Measurements from ENCODE around the gene LST1.

The LST1 gene

GRCh38 chr6:31559958-31560696, 25.9 kb upstream of the LST1 start:
- peak; percentile 60 for DNase-seq (ENCODE audit: low spot score)

DNA sequence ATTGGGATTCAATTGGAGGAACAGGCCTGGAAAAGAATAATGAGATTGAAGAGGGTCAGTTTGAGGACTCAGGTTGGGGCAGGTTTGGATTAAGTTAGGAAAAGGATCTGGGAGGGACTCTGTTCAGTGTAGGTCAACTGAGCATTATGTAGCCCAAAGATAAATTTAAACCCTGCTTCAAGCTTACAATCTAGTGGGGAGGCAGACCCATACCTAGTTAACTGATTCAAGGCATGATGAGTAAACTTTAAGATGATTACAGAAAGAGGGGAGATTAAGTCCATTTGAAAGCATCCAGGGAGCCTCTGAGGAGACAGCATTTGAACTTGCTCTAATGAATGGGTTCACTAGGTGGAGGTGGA, 25.4 kb upstream of the LST1 start:
- DNase-seq (ENCODE audit: low spot score): no peak

- DNase-seq (ENCODE audit: low spot score): peak; percentile 41
Measured at GRCh38 chr6:31567531-31568370, 18.3 kb upstream of the LST1 start.

GRCh38 chr6:31568537-31568961, 17.5 kb upstream of the LST1 start:
- peak; percentile 73 for DNase-seq (ENCODE audit: low spot score)

DNA sequence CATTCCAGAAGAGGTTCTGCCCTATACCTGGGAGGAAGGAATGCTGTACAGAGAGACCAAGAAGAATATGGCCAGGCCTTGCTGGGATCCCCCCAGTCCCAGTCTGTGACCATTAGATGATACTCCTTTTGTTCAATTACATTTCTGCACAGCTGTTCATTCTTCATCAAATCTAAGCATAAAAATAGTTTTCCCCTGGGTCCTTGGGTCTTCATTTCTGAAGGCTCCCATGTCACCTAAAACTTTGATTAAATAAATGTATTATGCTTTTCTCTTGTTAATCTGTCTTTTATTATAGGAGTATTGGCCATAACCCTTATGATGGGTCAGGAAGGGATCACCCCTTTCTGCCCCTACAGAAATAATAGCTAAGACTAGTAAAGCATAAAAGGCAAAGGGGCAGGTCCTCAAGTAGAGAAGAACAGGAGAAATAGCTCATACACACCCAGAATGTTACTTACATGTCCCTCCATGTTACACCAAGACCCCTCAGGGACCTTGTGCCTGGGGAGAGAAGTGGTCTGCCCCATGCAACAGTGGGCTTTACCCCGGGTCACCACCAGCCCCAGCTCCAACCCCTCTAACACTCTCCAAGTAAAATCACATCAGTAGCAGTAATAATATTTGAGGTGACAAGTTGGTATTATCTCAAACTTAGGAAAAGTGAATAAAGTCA, 16.1 kb upstream of the LST1 start:
- no peak for DNase-seq (ENCODE audit: low spot score)

GRCh38 chr6:31572041-31572911, 13.8 kb upstream of the LST1 start, which contains the start of gene LTA:
Gene LTA (plus strand): TSS chr6:31572289. CDS start chr6:31572743, 454 bp downstream.
- peak; percentile 74 for DNase-seq (ENCODE audit: low spot score)

- no peak for DNase-seq (ENCODE audit: low spot score)
Measured at GRCh38 chr6:31573239-31574105, 12.6 kb upstream of the LST1 start.

GRCh38 chr6:31574106-31575061, 11.7 kb upstream of the LST1 start:
- DNase-seq (ENCODE audit: low spot score): no peak

- DNase-seq (ENCODE audit: low spot score): peak; percentile 85
Measured at GRCh38 chr6:31575335-31575901, 10.7 kb upstream of the LST1 start, which contains the start of gene TNF. Gene TNF (plus strand): TSS chr6:31575565. CDS start chr6:31575742, 177 bp downstream.

DNA sequence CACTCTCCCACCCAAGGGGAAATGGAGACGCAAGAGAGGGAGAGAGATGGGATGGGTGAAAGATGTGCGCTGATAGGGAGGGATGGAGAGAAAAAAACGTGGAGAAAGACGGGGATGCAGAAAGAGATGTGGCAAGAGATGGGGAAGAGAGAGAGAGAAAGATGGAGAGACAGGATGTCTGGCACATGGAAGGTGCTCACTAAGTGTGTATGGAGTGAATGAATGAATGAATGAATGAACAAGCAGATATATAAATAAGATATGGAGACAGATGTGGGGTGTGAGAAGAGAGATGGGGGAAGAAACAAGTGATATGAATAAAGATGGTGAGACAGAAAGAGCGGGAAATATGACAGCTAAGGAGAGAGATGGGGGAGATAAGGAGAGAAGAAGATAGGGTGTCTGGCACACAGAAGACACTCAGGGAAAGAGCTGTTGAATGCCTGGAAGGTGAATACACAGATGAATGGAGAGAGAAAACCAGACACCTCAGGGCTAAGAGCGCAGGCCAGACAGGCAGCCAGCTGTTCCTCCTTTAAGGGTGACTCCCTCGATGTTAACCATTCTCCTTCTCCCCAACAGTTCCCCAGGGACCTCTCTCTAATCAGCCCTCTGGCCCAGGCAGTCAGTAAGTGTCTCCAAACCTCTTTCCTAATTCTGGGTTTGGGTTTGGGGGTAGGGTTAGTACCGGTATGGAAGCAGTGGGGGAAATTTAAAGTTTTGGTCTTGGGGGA, 10.0 kb upstream of the LST1 start:
- no peak for DNase-seq (ENCODE audit: low spot score)

DNA sequence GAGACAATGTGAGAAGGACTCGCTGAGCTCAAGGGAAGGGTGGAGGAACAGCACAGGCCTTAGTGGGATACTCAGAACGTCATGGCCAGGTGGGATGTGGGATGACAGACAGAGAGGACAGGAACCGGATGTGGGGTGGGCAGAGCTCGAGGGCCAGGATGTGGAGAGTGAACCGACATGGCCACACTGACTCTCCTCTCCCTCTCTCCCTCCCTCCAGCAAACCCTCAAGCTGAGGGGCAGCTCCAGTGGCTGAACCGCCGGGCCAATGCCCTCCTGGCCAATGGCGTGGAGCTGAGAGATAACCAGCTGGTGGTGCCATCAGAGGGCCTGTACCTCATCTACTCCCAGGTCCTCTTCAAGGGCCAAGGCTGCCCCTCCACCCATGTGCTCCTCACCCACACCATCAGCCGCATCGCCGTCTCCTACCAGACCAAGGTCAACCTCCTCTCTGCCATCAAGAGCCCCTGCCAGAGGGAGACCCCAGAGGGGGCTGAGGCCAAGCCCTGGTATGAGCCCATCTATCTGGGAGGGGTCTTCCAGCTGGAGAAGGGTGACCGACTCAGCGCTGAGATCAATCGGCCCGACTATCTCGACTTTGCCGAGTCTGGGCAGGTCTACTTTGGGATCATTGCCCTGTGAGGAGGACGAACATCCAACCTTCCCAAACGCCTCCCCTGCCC, 9.0 kb upstream of the LST1 start:
- DNase-seq (ENCODE audit: low spot score): peak; percentile 59

DNA sequence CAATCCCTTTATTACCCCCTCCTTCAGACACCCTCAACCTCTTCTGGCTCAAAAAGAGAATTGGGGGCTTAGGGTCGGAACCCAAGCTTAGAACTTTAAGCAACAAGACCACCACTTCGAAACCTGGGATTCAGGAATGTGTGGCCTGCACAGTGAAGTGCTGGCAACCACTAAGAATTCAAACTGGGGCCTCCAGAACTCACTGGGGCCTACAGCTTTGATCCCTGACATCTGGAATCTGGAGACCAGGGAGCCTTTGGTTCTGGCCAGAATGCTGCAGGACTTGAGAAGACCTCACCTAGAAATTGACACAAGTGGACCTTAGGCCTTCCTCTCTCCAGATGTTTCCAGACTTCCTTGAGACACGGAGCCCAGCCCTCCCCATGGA, 8.5 kb upstream of the LST1 start:
- no peak for DNase-seq (ENCODE audit: low spot score)

DNA sequence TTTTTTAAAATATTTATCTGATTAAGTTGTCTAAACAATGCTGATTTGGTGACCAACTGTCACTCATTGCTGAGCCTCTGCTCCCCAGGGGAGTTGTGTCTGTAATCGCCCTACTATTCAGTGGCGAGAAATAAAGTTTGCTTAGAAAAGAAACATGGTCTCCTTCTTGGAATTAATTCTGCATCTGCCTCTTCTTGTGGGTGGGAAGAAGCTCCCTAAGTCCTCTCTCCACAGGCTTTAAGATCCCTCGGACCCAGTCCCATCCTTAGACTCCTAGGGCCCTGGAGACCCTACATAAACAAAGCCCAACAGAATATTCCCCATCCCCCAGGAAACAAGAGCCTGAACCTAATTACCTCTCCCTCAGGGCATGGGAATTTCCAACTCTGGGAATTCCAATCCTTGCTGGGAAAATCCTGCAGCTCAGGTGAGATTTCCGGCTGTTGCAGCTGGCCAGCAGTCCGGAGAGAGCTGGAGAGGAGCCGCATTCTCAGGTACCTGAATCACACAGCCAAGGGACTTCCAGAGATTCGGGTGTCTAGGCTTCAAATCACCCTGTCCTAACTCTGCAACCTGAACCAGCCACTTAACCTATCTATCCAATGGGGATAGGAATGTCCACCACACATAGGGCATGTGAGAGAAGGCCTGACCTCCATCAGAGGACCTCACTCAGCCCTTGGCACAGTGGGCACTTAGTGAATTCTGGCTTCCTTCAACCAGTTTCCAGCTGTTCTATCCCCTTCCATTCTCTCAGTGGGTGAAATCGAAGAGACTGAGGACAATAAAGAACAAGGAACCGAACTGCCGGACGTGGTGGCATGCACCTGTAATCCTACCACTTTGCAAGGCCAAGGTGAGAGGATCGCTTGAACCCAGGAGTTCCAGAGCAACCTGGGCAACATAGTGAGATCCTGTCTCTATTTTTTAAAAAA, 7.6 kb upstream of the LST1 start:
- DNase-seq (ENCODE audit: low spot score): no peak

- no peak for DNase-seq (ENCODE audit: low spot score)
Measured at GRCh38 chr6:31579119-31579505, 7.0 kb upstream of the LST1 start.

GRCh38 chr6:31579546-31580437, 6.3 kb upstream of the LST1 start:
- no peak for DNase-seq (ENCODE audit: low spot score)

DNA sequence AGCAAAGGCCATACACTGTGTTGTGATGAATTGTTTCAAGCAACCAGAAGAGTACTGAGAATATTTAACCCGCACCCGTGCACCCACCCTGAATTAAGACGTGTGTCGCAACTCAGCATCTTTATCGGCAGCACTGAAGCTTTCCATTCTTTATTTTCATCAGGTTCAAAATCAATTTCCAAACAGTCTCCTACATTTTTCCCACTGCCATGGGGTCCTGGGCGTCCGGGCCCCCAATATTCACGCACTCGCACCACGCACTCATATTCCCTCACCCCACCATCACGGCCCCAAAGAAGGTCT, 5.7 kb upstream of the LST1 start:
- no peak for DNase-seq (ENCODE audit: low spot score)
